DND-41 (cell line): ENCODE measurements around the gene NEDD4L.

ENCODE experiments used
- EZH2 ChIP-seq: IDR thresholded peaks from 3 replicates; pipeline ENCODE4 v1.6.1; 2012; ENCODE audit warnings: borderline replicate concordance, low read depth, mild to moderate bottlenecking, moderate library complexity, low read length, inconsistent platforms; ENCODE audit not compliant: severe bottlenecking
- TF ChIP-seq, protein P1 (sequence below): IDR thresholded peaks from 2 replicates; pipeline ENCODE4 v1.5.1; 2012; ENCODE audit warnings: borderline replicate concordance, low read length, moderate library complexity, mild to moderate bottlenecking; ENCODE audit not compliant: poor library complexity, severe bottlenecking; ENCODE audit errors: extremely low read depth

DNA sequence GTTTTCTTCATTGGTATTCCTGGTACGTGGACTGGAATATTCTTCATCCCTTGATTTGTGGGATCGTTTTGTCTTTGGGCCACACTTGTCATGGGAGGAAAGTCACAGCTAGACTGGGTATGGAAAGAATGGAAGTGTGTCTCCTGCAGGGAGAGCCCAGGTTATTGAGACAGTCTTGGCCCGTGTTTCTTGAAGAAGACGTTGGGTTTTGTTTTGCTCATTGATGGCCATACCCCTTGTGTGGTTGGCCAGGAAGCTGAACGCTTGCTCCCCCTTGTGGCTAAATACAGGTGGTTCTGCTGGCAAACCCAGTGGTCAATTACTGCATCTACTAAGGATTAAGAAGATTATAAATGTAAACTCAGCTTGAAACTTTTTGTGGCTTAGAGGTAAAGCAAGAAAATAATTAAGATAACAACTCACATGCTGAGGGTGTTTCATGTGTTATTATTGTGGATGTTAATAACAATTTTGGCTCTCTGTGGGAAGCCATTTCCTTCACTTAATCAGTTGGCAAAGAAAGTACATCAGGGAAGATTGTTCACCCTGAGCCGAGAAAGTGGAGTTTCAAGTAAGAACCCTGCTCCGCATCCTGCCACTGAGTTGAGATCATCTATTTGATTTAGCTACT, 91.8 kb downstream of the NEDD4L start:
- TF ChIP-seq, protein P1, sequence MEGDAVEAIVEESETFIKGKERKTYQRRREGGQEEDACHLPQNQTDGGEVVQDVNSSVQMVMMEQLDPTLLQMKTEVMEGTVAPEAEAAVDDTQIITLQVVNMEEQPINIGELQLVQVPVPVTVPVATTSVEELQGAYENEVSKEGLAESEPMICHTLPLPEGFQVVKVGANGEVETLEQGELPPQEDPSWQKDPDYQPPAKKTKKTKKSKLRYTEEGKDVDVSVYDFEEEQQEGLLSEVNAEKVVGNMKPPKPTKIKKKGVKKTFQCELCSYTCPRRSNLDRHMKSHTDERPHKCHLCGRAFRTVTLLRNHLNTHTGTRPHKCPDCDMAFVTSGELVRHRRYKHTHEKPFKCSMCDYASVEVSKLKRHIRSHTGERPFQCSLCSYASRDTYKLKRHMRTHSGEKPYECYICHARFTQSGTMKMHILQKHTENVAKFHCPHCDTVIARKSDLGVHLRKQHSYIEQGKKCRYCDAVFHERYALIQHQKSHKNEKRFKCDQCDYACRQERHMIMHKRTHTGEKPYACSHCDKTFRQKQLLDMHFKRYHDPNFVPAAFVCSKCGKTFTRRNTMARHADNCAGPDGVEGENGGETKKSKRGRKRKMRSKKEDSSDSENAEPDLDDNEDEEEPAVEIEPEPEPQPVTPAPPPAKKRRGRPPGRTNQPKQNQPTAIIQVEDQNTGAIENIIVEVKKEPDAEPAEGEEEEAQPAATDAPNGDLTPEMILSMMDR, result peak; percentile 78
- TF ChIP-seq EZH2, result no peak
